Ishikawa (cell line): ENCODE measurements around the gene TMEM26.

ENCODE experiments used
- CREB1 ChIP-seq: IDR thresholded peaks from 2 replicates; pipeline ENCODE4 v1.6.1; 2012; ENCODE audit warnings: low read depth
- EGR1 ChIP-seq: IDR thresholded peaks from 2 replicates; pipeline ENCODE4 v1.6.1; 2012
- YY1 ChIP-seq: IDR thresholded peaks from 2 replicates; pipeline ENCODE4 v1.6.1; 2012; ENCODE audit warnings: low read depth

GRCh38 chr10:61359452-61359851 is 93.7 kb downstream of the TMEM26 start:
- no peak for TF ChIP-seq CREB1
- TF ChIP-seq YY1: no peak
- TF ChIP-seq EGR1: no peak
